Measurements from ENCODE around the gene TSPEAR. TPM values are rescaled to one million over a fixed set of nuclear protein-coding genes. Genes with fewer than 3 reads are reported as not detected.
"Not testable (repeated sequence)": the region's sequence is repeated elsewhere in the genome, so short reads cannot be mapped to it uniquely, and the experiment has no call there.

Gene TSPEAR
- total RNA-seq, 2 experiments from 2014 or later: not detected

GRCh38 chr21:44689740-44690139 lies 21.6 kb downstream of the TSPEAR start:
- CTCF ChIA-PET, POLR2A ChIA-PET: not testable (repeated sequence)

- ChIA-PET POLR2A (no interaction called here), CTCF (no interaction called here)
These were observed 23.7 kb downstream of the TSPEAR start for GRCh38 chr21:44687671-44688070.

- CTCF ChIA-PET: no interaction called here
- POLR2A ChIA-PET: no interaction called here
These were observed 24.4 kb downstream of the TSPEAR start for GRCh38 chr21:44686843-44687561.

- ChIA-PET POLR2A (no interaction called here), CTCF (no interaction called here)
These were observed 25.2 kb downstream of the TSPEAR start for GRCh38 chr21:44686000-44686781.

- POLR2A ChIA-PET, CTCF ChIA-PET: not testable (repeated sequence)
These were observed 26.3 kb downstream of the TSPEAR start for GRCh38 chr21:44685050-44685449.

- POLR2A ChIA-PET: no interaction called here
- CTCF ChIA-PET: no interaction called here
These were observed 26.9 kb downstream of the TSPEAR start for GRCh38 chr21:44684483-44684882.

GRCh38 chr21:44684077-44684476 lies 27.3 kb downstream of the TSPEAR start:
- CTCF ChIA-PET: no interaction called here

GRCh38 chr21:44682580-44683151 lies 28.7 kb downstream of the TSPEAR start:
- POLR2A ChIA-PET: no interaction called here
- CTCF ChIA-PET: no interaction called here

More at GRCh38 chr21:44684077-44684476, 27.3 kb downstream of the TSPEAR start:
- POLR2A ChIA-PET: no interaction called here

GRCh38 chr21:44681861-44682579 lies 29.4 kb downstream of the TSPEAR start, which contains the start of gene KRTAP12-1:
TSS of gene KRTAP12-1 (minus strand) at chr21:44682163. CDS start at chr21:44682123, 40 bp downstream.
- POLR2A ChIA-PET: interaction anchor here (0.5 kb wide), 1 partner anchor 249 kb away, joined by 3 read pairs; no protein-coding TSS in a partner anchor
- CTCF ChIA-PET: no interaction called here

- POLR2A ChIA-PET: no interaction called here
- CTCF ChIA-PET: no interaction called here
These were observed 30.2 kb downstream of the TSPEAR start for GRCh38 chr21:44681152-44681551.

GRCh38 chr21:44677881-44678280 lies 33.5 kb downstream of the TSPEAR start:
- POLR2A ChIA-PET: no interaction called here
- CTCF ChIA-PET: no interaction called here

- CTCF ChIA-PET: no interaction called here
These were observed 39.5 kb downstream of the TSPEAR start for GRCh38 chr21:44671911-44672310.

GRCh38 chr21:44670642-44671432 lies 40.5 kb downstream of the TSPEAR start:
- POLR2A ChIA-PET: no interaction called here
- CTCF ChIA-PET: no interaction called here

More at GRCh38 chr21:44671911-44672310, 39.5 kb downstream of the TSPEAR start:
- POLR2A ChIA-PET: no interaction called here

- POLR2A ChIA-PET: no interaction called here
- CTCF ChIA-PET: interaction anchor here (0.5 kb wide), 2 partner anchors 179 to 247 kb away, joined by 3 to 4 read pairs; no protein-coding TSS in a partner anchor
These were observed 43.8 kb downstream of the TSPEAR start for GRCh38 chr21:44667612-44668011.

GRCh38 chr21:44666401-44667320 lies 44.7 kb downstream of the TSPEAR start, which contains the start of gene KRTAP12-2:
TSS of gene KRTAP12-2 (minus strand) at chr21:44666927. CDS start at chr21:44666886, 41 bp downstream.
- POLR2A ChIA-PET: no interaction called here
- CTCF ChIA-PET: interaction anchor here (0.5 kb wide), 1 partner anchor 248 kb away, joined by 3 read pairs; no protein-coding TSS in a partner anchor

- POLR2A ChIA-PET: no interaction called here
- CTCF ChIA-PET: no interaction called here
These were observed 46.7 kb downstream of the TSPEAR start for GRCh38 chr21:44664691-44665090.

- POLR2A ChIA-PET, CTCF ChIA-PET: not testable (repeated sequence)
These were observed 49.8 kb downstream of the TSPEAR start for GRCh38 chr21:44661567-44661966.

GRCh38 chr21:44658913-44659595 lies 52.3 kb downstream of the TSPEAR start:
- ChIA-PET POLR2A (no interaction called here), CTCF (no interaction called here)

Measured in activated CD8-positive, alpha-beta memory T cell treated with anti-CD3 and anti-CD28 coated beads for 36 hours (primary cell).